OCI-LY1 (cell line): ENCODE data around the gene PTPRM.

ENCODE experiments used
- CTCF ChIP-seq: fragments of 200-600 bp; sonication (generic), shearing (Covaris generic); IDR thresholded peaks from 2 replicates; pipeline ENCODE4 v1.5.1; 2017; ENCODE audit warnings: mild to moderate bottlenecking, antibody characterized with exemption, low read length, moderate library complexity, mixed read lengths
- EZH2 ChIP-seq: fragments of 200-600 bp; sonication (generic), shearing (Covaris generic); IDR thresholded peaks from 2 replicates; pipeline ENCODE4 v1.8.0; 2017; ENCODE audit warnings: borderline replicate concordance, mixed run types, mild to moderate bottlenecking, antibody characterized with exemption, low read length, moderate library complexity, mixed read lengths

- TF ChIP-seq CTCF (no peak), EZH2 (no peak)
Observed at GRCh38 chr18:8029061-8029460, 461.9 kb downstream of the PTPRM start.
